Activated CD8-positive, alpha-beta T cell treated with anti-CD3 and anti-CD28 coated beads for 36 hours (primary cell): ENCODE measurements around the gene GLRX5. TPM values are rescaled to one million over a fixed set of nuclear protein-coding genes. Genes with fewer than 3 reads are reported as not detected.

Source experiments
- ATAC-seq: fragments of 200-7000 bp; cut with Tn5 transposase; one replicate; pipeline ENCODE4 v1.10.0; 2021; ENCODE audit warnings: mild to moderate bottlenecking, moderate library complexity
- CTCF ChIA-PET: fragments of 350-600 bp; sonication (Branson Sonifier 250); formaldehyde crosslinking; loops from one replicate; lab custom pipeline; 2021; ENCODE audit warnings: antibody characterized with exemption; lab: Charles Lee
- POLR2A ChIA-PET: fragments of 350-600 bp; sonication (Branson Sonifier 250); formaldehyde crosslinking; loops from one replicate; lab custom pipeline; 2021; ENCODE audit warnings: antibody characterized with exemption; lab: Charles Lee
- DNase-seq: peaks from one replicate; pipeline ENCODE4 v3.0.0-alpha.2; 2020
- H3K27ac Mint-ChIP-seq: one replicate; pipeline ENCODE4 v1.8.0; 2021; ENCODE audit warnings: mild to moderate bottlenecking, mixed read lengths
- H3K27me3 Mint-ChIP-seq: one replicate; pipeline ENCODE4 v1.8.0; 2021; ENCODE audit warnings: mixed read lengths
- H3K36me3 Mint-ChIP-seq: one replicate; pipeline ENCODE4 v1.8.0; 2021; ENCODE audit warnings: low read depth, mixed read lengths
- H3K4me1 Mint-ChIP-seq: one replicate; pipeline ENCODE4 v1.8.0; 2021; ENCODE audit warnings: low read depth, mixed read lengths
- H3K4me3 Mint-ChIP-seq: one replicate; pipeline ENCODE4 v1.8.0; 2021; ENCODE audit warnings: mild to moderate bottlenecking, moderate library complexity, mixed read lengths
- H3K9me3 Mint-ChIP-seq: one replicate; pipeline ENCODE4 v1.8.0; 2021; ENCODE audit warnings: mixed read lengths
- intact Hi-C: fragments of 100-400 bp; cut with micrococcal nuclease; formaldehyde crosslinking; loops from one replicate; pipeline ENCODE4 v1.10.0; 2022
- total RNA-seq, 2 experiments: library from RNA; stranded (reverse); gene quantifications; one replicate each; pipeline ENCODE4 v1.2.3, GENCODE V29; 2021
- TF ChIP-seq, protein P1 (sequence below): fragments of 200-600 bp; IDR thresholded peaks from one replicate; pipeline ENCODE4 v1.8.0; 2022; ENCODE audit warnings: antibody characterized with exemption, mild to moderate bottlenecking

Gene GLRX5
- total RNA-seq: 10 to 100 TPM; 47.3 to 47.8 TPM

GRCh38 chr14:95534299-95535225 lies at the start of gene GLRX5:
Gene GLRX5, plus strand, starts transcription at chr14:95535050. Its CDS starts 40 bp downstream, at chr14:95535090.
- no peaks in the 10 kb centered on the region for H3K9me3 Mint-ChIP-seq

DNA sequence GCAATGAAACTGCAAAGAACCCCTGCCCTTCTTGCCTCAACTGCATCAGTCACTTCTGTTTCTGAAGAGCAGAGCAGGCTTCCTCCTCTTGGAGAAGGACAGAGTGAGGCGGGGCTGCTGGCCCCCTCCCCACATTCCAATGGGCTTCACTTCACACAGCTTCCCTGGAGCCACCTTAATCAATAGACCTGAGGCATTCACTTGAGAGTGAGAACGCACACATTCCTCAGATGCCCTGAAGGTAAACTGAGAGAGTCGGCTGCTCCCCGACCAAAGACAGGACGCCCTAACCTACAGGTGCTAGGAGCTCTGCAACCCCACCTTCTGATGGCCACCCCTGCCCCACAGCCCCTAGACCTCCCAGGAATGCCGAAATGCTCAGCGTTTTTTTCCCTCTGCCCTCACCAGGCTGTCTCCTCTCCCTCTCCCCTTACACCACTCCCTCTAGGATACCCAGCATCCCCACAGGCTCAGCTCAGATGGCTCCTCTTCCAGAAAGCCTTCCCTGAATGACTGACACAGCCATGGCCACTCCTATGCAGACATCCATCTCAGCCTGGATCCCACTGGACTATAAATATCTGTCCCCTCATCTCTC lies 49.5 kb upstream of the GLRX5 start:
- no peak overlapping the region for H3K4me3 Mint-ChIP-seq
- H3K4me1 Mint-ChIP-seq: peaks cover 44% of the 10 kb centered on the region
- H3K27ac Mint-ChIP-seq: no peak overlapping the region
- ATAC-seq: no peak
- DNase-seq: no peak
- H3K27me3 Mint-ChIP-seq: no peaks in the 10 kb centered on the region
- peaks cover 8% of the 10 kb centered on the region for H3K36me3 Mint-ChIP-seq
- intact Hi-C loops: no loop called here
- H3K9me3 Mint-ChIP-seq: no peaks in the 10 kb centered on the region
- POLR2A ChIA-PET: no interaction called here
- CTCF ChIA-PET: no interaction called here
- TF ChIP-seq, protein P1, sequence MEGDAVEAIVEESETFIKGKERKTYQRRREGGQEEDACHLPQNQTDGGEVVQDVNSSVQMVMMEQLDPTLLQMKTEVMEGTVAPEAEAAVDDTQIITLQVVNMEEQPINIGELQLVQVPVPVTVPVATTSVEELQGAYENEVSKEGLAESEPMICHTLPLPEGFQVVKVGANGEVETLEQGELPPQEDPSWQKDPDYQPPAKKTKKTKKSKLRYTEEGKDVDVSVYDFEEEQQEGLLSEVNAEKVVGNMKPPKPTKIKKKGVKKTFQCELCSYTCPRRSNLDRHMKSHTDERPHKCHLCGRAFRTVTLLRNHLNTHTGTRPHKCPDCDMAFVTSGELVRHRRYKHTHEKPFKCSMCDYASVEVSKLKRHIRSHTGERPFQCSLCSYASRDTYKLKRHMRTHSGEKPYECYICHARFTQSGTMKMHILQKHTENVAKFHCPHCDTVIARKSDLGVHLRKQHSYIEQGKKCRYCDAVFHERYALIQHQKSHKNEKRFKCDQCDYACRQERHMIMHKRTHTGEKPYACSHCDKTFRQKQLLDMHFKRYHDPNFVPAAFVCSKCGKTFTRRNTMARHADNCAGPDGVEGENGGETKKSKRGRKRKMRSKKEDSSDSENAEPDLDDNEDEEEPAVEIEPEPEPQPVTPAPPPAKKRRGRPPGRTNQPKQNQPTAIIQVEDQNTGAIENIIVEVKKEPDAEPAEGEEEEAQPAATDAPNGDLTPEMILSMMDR: no peak

More at GRCh38 chr14:95534299-95535225, at the start of gene GLRX5:
- Mint-ChIP-seq H3K27me3 (no peaks in the 10 kb centered on the region), H3K4me3 (peak within 1 kb of the TSS; percentile 98), H3K27ac (peak within 1 kb of the TSS; percentile 93), H3K4me1 (peaks cover 67% of the 10 kb centered on the region), H3K36me3 (peaks cover 45% of the 10 kb centered on the region)
- ATAC-seq: peak; percentile 92
- ChIA-PET CTCF (interaction anchor here (1.2 to 7.8 kb wide), 6 partner anchors 11 to 91 kb away, joined by 3 to 71 read pairs (median 4); no protein-coding TSS in a partner anchor), POLR2A (interaction anchor here (0.8 to 4.9 kb wide), 8 partner anchors 11 to 92 kb away, joined by 3 to 88 read pairs (median 4); partner anchors contain the start of gene SYNE3)
- intact Hi-C loops: loop anchor here (2.0 kb wide), 1 partner anchor 92 kb away; no protein-coding TSS in a partner anchor
- TF ChIP-seq, protein P1: no peak
- peak; percentile 99 for DNase-seq

DNA sequence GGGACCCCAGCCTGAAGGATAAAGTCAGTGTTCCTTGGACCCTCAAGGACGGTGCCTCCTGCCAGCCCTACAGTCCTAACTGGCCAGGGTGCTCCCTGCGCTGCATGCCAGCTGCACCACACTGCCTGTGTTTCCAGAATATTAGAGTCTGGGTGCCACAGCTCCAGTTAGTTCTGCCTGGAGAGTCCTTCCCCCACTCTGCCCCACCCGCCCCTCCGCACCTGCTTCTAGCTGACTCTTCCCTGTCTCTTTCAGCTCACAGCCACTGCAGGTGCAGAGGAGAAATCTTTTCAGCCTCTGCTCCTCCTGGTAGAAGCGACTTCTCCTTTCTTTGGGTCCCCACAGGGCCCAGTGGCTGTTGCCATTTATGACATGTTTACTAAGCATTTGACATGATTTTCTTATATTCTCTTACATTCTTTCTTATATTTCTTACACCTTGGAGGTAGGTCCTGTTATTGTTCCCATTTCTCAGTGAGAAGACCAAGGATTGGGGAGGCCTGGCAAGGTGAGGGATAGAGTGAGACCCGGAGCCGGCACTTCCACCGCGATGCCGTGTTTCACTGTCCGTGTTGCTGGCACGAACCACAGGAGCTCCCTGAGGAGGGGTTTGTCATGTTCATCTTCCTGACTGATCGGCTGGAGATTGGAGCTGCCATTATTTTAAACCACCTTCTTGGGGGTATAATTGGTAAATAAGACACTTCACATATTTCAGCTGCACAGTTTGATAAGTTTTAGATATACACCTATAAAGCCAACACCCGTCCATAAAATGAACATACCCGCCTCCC lies 47.8 kb upstream of the GLRX5 start:
- Mint-ChIP-seq H3K36me3 (peaks cover 18% of the 10 kb centered on the region), H3K4me3 (no peak overlapping the region), H3K4me1 (peaks cover 44% of the 10 kb centered on the region), H3K27me3 (no peaks in the 10 kb centered on the region), H3K27ac (no peak overlapping the region), H3K9me3 (peaks cover under 1% of the 10 kb centered on the region)
- ATAC-seq (no peak), DNase-seq (no peak)
- TF ChIP-seq, protein P1: no peak
- intact Hi-C loops: no loop called here
- ChIA-PET POLR2A (interaction anchor here (0.7 to 1.3 kb wide), 2 partner anchors 9 to 14 kb away, joined by 4 read pairs; no protein-coding TSS in a partner anchor), CTCF (interaction anchor here (0.8 kb wide), 1 partner anchor 45 kb away, joined by 3 read pairs; no protein-coding TSS in a partner anchor)

GRCh38 chr14:95487669-95488084 lies 47.2 kb upstream of the GLRX5 start:
- intact Hi-C loops: no loop called here
- TF ChIP-seq, protein P1: no peak
- POLR2A ChIA-PET: interaction anchor here (0.7 to 1.3 kb wide), 2 partner anchors 9 to 15 kb away, joined by 4 read pairs; no protein-coding TSS in a partner anchor
- Mint-ChIP-seq H3K9me3 (peaks cover 6% of the 10 kb centered on the region), H3K27ac (no peak overlapping the region), H3K4me3 (no peak overlapping the region), H3K4me1 (peaks cover 48% of the 10 kb centered on the region), H3K27me3 (no peaks in the 10 kb centered on the region), H3K36me3 (peaks cover 24% of the 10 kb centered on the region)
- CTCF ChIA-PET: interaction anchor here (0.8 kb wide), 1 partner anchor 45 kb away, joined by 3 read pairs; no protein-coding TSS in a partner anchor
- DNase-seq (no peak), ATAC-seq (no peak)
